Ishikawa (cell line): Measurements from ENCODE around the gene EPHA3.

Experiments
- EP300 ChIP-seq: IDR thresholded peaks from 2 replicates; pipeline ENCODE4 v1.6.1; 2012; ENCODE audit warnings: borderline replicate concordance
- FOXM1 ChIP-seq: IDR thresholded peaks from 2 replicates; pipeline ENCODE4 v1.6.1; 2012; ENCODE audit warnings: low read depth, borderline replicate concordance
- RAD21 ChIP-seq: IDR thresholded peaks from 2 replicates; pipeline ENCODE4 v1.6.1; 2012; ENCODE audit warnings: low read depth
- TEAD4 ChIP-seq: IDR thresholded peaks from 2 replicates; pipeline ENCODE4 v1.6.1; 2012
- USF1 ChIP-seq: IDR thresholded peaks from 2 replicates; pipeline ENCODE4 v1.6.1; 2012
- YY1 ChIP-seq: IDR thresholded peaks from 2 replicates; pipeline ENCODE4 v1.6.1; 2012; ENCODE audit warnings: low read depth

- no peak for TF ChIP-seq USF1
- TF ChIP-seq FOXM1 = no peak
- no peak for TF ChIP-seq RAD21
- TF ChIP-seq YY1 = no peak
- TF ChIP-seq EP300 = no peak
- TF ChIP-seq TEAD4 = no peak
These were observed 298.2 kb downstream of the EPHA3 start for GRCh38 chr3:89405593-89405992.
